Sigmoid colon (tissue), 7 donors: ENCODE data around the gene PIAS1. TPM values are rescaled to one million over a fixed set of nuclear protein-coding genes. Genes with fewer than 3 reads are reported as not detected.

Experiments used
- DNase-seq: peaks from one replicate; pipeline ENCODE4 v3.0.0-alpha.2; 2019
- H3K27ac ChIP-seq, 4 donors: fragments of 200-600 bp; sonication (generic); one replicate each; pipeline ENCODE4 v1.5.1; 2016 to 2019; ENCODE audit warnings: mild to moderate bottlenecking in 1 of 4
- H3K27me3 ChIP-seq, 3 donors: fragments of 200-600 bp; sonication (generic); one replicate each; pipeline ENCODE4 v1.5.1; 2019; ENCODE audit warnings: mild to moderate bottlenecking in 1 of 3
- H3K36me3 ChIP-seq, 4 donors: fragments of 200-600 bp; sonication (generic); one replicate each; pipeline ENCODE4 v1.5.1; 2016 to 2019
- H3K4me1 ChIP-seq, 4 donors: fragments of 200-600 bp; sonication (generic); one replicate each; pipeline ENCODE4 v1.5.1; 2017 to 2019
- H3K4me3 ChIP-seq, 4 donors: fragments of 200-600 bp; sonication (generic); one replicate each; pipeline ENCODE4 v1.5.1; 2017 to 2019; ENCODE audit warnings: mild to moderate bottlenecking in 2 of 4, moderate library complexity in 1 of 4
- H3K9me3 ChIP-seq, 4 donors: fragments of 200-600 bp in 3 of 4; sonication (generic) in 3 of 4; one replicate each; pipeline versions ENCODE4 v1.5.1 to v1.6.1; 2013 to 2019
- EP300 ChIP-seq, 4 donors: sonication (generic); formaldehyde crosslinking; IDR thresholded peaks; one replicate each; pipeline ENCODE4 v1.6.1; 2017; ENCODE audit warnings: antibody characterized with exemption in 4 of 4
- POLR2A ChIP-seq, 2 donors: fragments of 450-650 bp; IDR thresholded peaks; one replicate each; pipeline ENCODE4 v1.6.1; 2016; ENCODE audit warnings: antibody characterized with exemption in 2 of 2, mild to moderate bottlenecking in 2 of 2, moderate library complexity in 2 of 2
- POLR2AphosphoS5 ChIP-seq, 4 donors: sonication (generic); formaldehyde crosslinking; IDR thresholded peaks; one replicate each; pipeline ENCODE4 v1.6.1; 2017; ENCODE audit warnings: antibody characterized with exemption in 4 of 4
- WGBS, 2 donors: extraction: QIAGEN DNeasy Blood & Tissue Kit; methylation state at CpG; one replicate each; pipeline ENCODE4 v1.1.7; 2013; 5-methylcytosine and 5-hydroxymethylcytosine counted together
- intact Hi-C: fragments of 100-400 bp; cut with DNase I; formaldehyde crosslinking; loops from one replicate; pipeline ENCODE4 v1.15.1; 2023
- polyA plus RNA-seq, 3 donors: library from polyadenylated mRNA; stranded (reverse); fragments of 200-250 nt; gene quantifications; one replicate each; pipeline ENCODE4 v1.2.3, GENCODE V29; 2013
- total RNA-seq, 4 donors: library from RNA; depleted of rRNA; stranded (reverse); fragments of >200 nt; gene quantifications; one replicate each; pipeline ENCODE4 v1.1.0, GENCODE V29; 2016
- TF ChIP-seq, protein P1 (sequence below), 4 experiments: fragments of 450-650 bp in 3 of 4; fragments of 200-600 bp in 1 of 4; IDR thresholded peaks; one replicate each; pipeline ENCODE4 v1.5.1; 2016 to 2019; ENCODE audit warnings: antibody characterized with exemption in 4 of 4, mild to moderate bottlenecking in 3 of 4, moderate library complexity in 2 of 4
- donor health status: healthy with polysubstance abuse.
- donor health status: Bipolar disorder and iron deficiency.
- donor health status: healthy.

Gene PIAS1
- total and polyA plus RNA-seq, 7 donors = 7.2 to 75.4 (median 55.9) TPM

DNA sequence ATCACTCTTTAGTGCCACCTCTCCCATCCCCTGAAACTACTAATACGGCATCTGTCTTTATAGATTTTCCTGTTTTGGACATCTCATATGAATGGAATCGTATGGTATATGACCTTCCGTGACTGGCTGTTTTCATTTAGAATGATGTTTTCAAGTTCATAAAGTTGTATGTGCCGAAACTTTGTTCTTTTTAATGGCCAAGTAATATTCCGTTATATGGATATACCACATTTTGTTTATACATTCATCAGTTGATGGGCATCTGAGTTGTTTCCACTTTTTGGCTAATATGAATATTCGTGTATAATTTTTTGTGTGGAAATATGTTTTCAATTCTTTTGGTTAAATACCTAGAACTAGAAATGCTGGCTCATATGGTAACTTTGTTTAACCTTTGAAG is 49.5 kb downstream of the PIAS1 start:
- Histone ChIP-seq H3K27me3 (no peaks in the 10 kb centered on the region), H3K36me3 (peaks cover 0 to 12% (median 0%) of the 10 kb centered on the region in 4 donors), H3K4me3 (no peak overlapping the region), H3K27ac (no peak overlapping the region), H3K9me3 (no peaks in the 10 kb centered on the region), H3K4me1 (peaks cover 0 to 46% (median 34%) of the 10 kb centered on the region in 4 donors)
- intact Hi-C loops = no loop called here
- TF ChIP-seq, protein P1, sequence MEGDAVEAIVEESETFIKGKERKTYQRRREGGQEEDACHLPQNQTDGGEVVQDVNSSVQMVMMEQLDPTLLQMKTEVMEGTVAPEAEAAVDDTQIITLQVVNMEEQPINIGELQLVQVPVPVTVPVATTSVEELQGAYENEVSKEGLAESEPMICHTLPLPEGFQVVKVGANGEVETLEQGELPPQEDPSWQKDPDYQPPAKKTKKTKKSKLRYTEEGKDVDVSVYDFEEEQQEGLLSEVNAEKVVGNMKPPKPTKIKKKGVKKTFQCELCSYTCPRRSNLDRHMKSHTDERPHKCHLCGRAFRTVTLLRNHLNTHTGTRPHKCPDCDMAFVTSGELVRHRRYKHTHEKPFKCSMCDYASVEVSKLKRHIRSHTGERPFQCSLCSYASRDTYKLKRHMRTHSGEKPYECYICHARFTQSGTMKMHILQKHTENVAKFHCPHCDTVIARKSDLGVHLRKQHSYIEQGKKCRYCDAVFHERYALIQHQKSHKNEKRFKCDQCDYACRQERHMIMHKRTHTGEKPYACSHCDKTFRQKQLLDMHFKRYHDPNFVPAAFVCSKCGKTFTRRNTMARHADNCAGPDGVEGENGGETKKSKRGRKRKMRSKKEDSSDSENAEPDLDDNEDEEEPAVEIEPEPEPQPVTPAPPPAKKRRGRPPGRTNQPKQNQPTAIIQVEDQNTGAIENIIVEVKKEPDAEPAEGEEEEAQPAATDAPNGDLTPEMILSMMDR (IDR thresholded peaks at IDR 0.05) = no peak
- TF ChIP-seq POLR2AphosphoS5 (IDR thresholded peaks at IDR 0.05) (no peak), EP300 (IDR thresholded peaks at IDR 0.05) (no peak), POLR2A (IDR thresholded peaks at IDR 0.05) (no peak)
- 98 to 99% methylated on average over 6 of the region's 6 CpGs for WGBS, 2 donors
- no peak for DNase-seq

DNA sequence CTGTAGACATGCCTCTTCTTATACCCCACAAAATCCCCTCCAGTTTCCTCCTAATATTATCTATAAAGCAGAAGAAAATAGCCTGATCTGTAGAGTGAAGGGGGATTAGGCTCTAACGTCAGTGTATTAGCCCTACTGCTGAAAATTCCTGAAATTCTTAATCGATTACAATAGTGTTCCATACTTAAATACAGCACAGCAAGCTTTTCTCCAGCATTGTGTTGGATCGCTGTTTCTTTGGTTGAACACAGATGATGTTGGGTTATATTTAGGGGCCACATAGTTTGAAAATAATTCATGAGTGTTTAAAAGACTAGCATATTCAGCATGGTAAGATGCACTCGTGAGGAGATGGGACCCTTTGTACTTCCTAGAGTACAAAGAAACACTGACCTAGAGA is 52.5 kb downstream of the PIAS1 start:
- TF ChIP-seq POLR2AphosphoS5 (IDR thresholded peaks at IDR 0.05) (no peak), POLR2A (IDR thresholded peaks at IDR 0.05) (no peak), EP300 (IDR thresholded peaks at IDR 0.05) (no peak)
- TF ChIP-seq, protein P1 (IDR thresholded peaks at IDR 0.05) = no peak
- intact Hi-C loops = loop anchor here (5.0 kb wide), 1 partner anchor 34 kb away; no protein-coding TSS in a partner anchor
- H3K4me3 ChIP-seq = no peak overlapping the region
- H3K9me3 ChIP-seq = no peaks in the 10 kb centered on the region
- no peaks in the 10 kb centered on the region for H3K27me3 ChIP-seq
- 77 to 82% methylated on average over 4 of the region's 4 CpGs for WGBS, 2 donors
- H3K27ac ChIP-seq = peak overlapping the region in 1 of 4 donors; percentile 12
- peaks cover 0 to 35% (median 22%) of the 10 kb centered on the region in 4 donors for H3K4me1 ChIP-seq
- peaks cover 0 to 12% (median 0%) of the 10 kb centered on the region in 4 donors for H3K36me3 ChIP-seq
- DNase-seq = no peak

DNA sequence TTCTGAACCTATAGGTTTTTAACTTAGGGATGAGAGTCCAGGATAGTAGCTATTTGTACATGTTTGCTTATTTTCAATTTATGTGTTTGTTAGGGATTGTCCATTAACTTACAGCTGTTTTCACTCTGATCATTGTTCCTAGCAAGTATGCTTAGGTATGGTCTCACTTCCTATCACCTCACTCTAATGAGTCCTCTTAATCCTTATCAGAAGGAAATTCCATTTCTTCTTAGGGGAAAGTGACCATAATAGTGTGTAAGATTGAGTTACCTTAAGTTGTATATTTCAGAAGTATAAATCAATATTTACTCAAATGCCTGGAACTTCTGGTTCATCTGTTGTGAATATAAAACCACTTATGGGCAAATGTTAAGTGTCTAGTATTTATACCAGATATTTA is 53.0 kb downstream of the PIAS1 start:
- no peaks in the 10 kb centered on the region for H3K27me3 ChIP-seq
- no peaks in the 10 kb centered on the region for H3K9me3 ChIP-seq
- no peak overlapping the region for H3K27ac ChIP-seq
- H3K36me3 ChIP-seq = peaks cover 0 to 12% (median 0%) of the 10 kb centered on the region in 4 donors
- no peak for DNase-seq
- H3K4me1 ChIP-seq = peaks cover 0 to 39% (median 22%) of the 10 kb centered on the region in 4 donors
- intact Hi-C loops = loop anchor here (5.0 kb wide), 1 partner anchor 35 kb away; no protein-coding TSS in a partner anchor
- no peak for TF ChIP-seq POLR2AphosphoS5 (IDR thresholded peaks at IDR 0.05)
- TF ChIP-seq EP300 (IDR thresholded peaks at IDR 0.05) = no peak
- no peak for TF ChIP-seq POLR2A (IDR thresholded peaks at IDR 0.05)
- no peak overlapping the region for H3K4me3 ChIP-seq

DNA sequence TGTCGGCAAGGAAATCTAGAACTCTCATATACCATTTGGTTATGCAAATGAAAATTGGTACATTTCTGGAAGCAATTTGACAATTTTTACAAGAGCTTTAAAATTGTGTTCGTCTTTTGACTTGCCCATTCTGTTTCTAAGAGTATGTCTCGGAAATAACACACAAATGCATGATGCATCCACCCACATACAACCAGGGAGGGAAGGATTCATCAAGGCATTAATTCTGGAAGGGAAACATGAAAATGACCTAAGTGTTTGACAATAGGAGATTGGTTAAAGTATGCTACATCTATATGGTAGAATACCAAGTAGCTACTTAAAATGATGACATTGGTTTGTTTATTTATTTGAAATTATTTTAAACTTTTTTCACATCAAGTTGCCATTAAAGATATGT is 58.6 kb downstream of the PIAS1 start:
- TF ChIP-seq POLR2AphosphoS5 (IDR thresholded peaks at IDR 0.05) (no peak), EP300 (IDR thresholded peaks at IDR 0.05) (no peak), POLR2A (IDR thresholded peaks at IDR 0.05) (no peak)
- TF ChIP-seq, protein P1 (IDR thresholded peaks at IDR 0.05) = no peak
- H3K9me3 ChIP-seq = no peaks in the 10 kb centered on the region
- 58 to 60% methylated on average over 3 of the region's 3 CpGs for WGBS, 2 donors
- DNase-seq = no peak
- peaks cover 0 to 45% (median 27%) of the 10 kb centered on the region in 4 donors for H3K4me1 ChIP-seq
- no peaks in the 10 kb centered on the region for H3K36me3 ChIP-seq
- intact Hi-C loops = no loop called here
- no peaks in the 10 kb centered on the region for H3K27me3 ChIP-seq
- no peak overlapping the region for H3K4me3 ChIP-seq
- H3K27ac ChIP-seq = no peak overlapping the region

DNA sequence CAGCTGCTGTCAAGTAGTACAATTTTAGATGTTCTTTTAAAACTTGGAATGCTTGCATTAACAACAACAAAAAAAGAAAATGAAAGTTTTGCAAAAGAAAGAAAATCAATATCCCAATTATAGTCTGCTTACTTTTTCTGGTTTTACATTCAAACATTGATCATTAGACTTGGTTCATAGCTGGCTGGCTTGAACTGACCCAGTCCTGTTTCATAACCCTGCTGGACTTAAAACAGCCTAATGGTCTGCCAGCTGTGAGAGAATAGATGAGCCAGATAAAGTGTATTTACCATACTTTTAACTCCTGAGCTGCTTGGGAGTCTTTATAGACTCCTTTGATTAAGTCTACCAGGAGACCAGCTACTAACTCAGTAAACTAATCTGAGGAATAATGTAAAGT is 59.2 kb downstream of the PIAS1 start:
- no peaks in the 10 kb centered on the region for H3K27me3 ChIP-seq
- no peaks in the 10 kb centered on the region for H3K9me3 ChIP-seq
- no peaks in the 10 kb centered on the region for H3K36me3 ChIP-seq
- peak overlapping the region in 3 of 4 donors; percentile 8 to 67 (median 55) for H3K27ac ChIP-seq
- peaks cover 0 to 42% (median 27%) of the 10 kb centered on the region in 4 donors for H3K4me1 ChIP-seq
- intact Hi-C loops = no loop called here
- TF ChIP-seq EP300 (IDR thresholded peaks at IDR 0.05) (no peak), POLR2A (IDR thresholded peaks at IDR 0.05) (no peak), POLR2AphosphoS5 (IDR thresholded peaks at IDR 0.05) (no peak)
- TF ChIP-seq, protein P1 (IDR thresholded peaks at IDR 0.05) = no peak
- no peak for DNase-seq
- H3K4me3 ChIP-seq = no peak overlapping the region
